ENCODE measurements around the gene C5AR1. TPM values are rescaled to one million over a fixed set of nuclear protein-coding genes. Genes with fewer than 3 reads are reported as not detected.
"Not testable (repeated sequence)": the region's sequence is repeated elsewhere in the genome, so short reads cannot be mapped to it uniquely, and the experiment has no call there.

Gene C5AR1
- total RNA-seq = 5.1 TPM

DNA sequence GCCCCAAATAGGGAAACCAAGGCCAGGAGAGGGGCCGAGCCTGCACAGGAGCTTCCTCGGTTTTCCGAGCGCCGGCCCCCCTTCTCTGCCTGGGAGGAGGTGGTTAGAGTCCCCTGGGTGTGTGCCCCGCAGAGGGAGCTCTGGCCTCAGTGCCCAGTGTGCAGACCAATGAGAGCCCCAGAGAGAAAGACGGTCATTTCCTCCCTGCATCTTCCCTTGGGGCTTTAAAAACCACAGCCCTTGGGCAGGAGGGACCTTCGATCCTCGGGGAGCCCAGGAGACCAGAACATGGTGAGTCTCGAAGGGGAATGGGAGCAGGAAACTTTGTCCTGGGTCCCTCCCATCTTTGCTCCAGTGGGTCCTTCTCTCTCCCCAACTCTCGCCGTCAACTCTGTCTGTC is at the start of gene C5AR1:
C5AR1 (plus strand) TSS at position 254 of the 400 bp plus-strand sequence; CDS start at position 289, 35 bp downstream.
- DNase-seq (ENCODE audit: low spot score) = no peak

GRCh38 chr19:47260476-47260875 is 49.2 kb upstream of the C5AR1 start:
- DNase-seq (ENCODE audit: low spot score) = no peak

DNA sequence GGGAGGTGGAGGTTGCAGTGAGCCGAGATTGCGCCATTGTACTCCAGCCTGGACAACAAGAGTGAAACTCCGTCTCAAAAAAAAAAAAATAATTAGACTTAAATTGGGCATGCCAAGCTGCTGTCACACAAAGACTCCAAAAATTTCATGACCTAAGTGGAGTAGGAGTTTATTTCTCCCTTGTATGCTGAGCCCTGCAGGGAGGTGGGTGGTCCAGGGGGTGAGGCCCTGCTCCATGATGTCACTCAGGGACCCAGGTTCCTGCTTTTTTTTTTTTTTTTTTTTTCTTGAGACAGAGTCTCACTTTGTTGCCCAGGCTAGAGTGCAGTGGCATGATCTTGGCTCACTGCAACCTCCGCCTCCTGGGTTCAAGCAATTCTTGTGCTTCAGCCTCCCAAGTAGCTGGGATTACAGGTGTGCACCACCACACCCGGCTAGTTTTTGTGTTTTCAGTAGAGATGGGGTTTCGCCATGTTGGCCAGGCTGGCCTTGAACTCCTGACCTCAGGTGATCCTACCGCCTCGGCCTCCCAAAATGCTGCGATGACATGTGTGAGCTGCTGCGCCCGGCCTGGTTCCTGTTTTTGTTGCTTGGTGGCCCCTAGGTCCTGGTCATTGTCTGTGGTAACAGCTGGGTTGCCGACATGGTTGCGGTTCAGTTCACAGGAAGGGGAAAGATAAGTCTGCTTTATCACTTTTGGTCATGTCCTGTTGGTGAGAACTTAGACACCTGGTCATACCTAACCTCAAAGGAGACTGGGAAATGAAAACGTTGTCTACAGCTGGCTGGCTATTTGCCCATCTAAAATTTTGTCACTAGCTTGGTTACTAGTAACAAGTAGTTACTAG is 47.5 kb upstream of the C5AR1 start:
- not testable (repeated sequence) for DNase-seq (ENCODE audit: low spot score)

- DNase-seq (ENCODE audit: low spot score) = no peak
Measured at GRCh38 chr19:47264629-47265028, 45.0 kb upstream of the C5AR1 start.

DNA sequence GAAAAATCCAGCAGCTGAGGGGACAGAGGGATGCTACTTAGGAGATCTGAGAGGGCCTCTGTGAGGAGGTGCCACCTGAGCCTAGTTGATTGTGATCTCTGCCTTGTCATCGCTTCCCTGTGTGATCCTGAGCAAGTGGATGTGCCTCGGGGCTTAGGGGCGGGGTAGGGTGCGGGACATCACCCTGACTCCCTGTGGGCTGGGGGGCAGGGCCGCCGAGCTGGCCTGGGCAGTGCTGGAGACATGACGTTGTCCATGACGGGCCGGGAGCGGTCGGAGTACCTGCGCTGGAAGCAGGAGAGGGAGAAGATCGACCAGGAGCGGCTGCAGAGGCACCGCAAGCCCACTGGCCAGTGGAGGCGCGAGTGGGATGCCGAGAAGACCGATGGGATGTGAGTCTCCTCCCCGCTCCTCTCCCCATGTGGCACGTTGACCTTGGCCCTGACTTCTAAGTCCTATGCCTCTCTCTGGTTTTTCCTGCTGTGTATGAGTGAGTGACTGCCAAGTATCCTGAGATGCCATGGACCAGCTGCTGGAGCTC is 43.2 kb upstream of the C5AR1 start:
- no peak for DNase-seq (ENCODE audit: low spot score)

- no peak for DNase-seq (ENCODE audit: low spot score)
Measured at GRCh38 chr19:47267350-47267759, 42.3 kb upstream of the C5AR1 start.

- DNase-seq (ENCODE audit: low spot score) = no peak
Measured at GRCh38 chr19:47268028-47268427, 41.6 kb upstream of the C5AR1 start.

DNA sequence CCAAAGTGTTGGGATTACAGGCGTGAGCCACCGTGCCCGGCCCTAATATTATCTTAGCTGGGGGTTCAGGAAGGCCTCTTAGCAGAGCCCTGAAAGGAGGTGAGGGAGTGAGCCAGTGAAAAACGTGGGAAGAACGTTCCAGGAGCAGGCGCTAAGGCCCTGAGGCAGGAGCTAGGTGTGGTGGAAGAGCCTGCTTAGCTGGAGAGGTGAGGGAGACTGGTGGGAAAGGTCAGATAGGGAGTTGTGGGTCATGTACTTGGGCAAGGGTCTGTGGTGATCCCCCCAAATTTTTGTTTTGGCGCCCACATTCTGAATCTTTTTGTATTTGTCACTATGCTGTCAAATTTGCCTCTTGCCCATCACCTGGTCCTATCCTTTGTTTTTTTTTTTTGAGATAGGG is 40.1 kb upstream of the C5AR1 start:
- DNase-seq (ENCODE audit: low spot score) = no peak

- DNase-seq (ENCODE audit: low spot score) = no peak
Measured at GRCh38 chr19:47270408-47270807, 39.3 kb upstream of the C5AR1 start.

- DNase-seq (ENCODE audit: low spot score) = no peak
Measured at GRCh38 chr19:47271949-47272348, 37.7 kb upstream of the C5AR1 start.

GRCh38 chr19:47272448-47273312 is 37.0 kb upstream of the C5AR1 start:
- peak; percentile 77 for DNase-seq (ENCODE audit: low spot score)

DNA sequence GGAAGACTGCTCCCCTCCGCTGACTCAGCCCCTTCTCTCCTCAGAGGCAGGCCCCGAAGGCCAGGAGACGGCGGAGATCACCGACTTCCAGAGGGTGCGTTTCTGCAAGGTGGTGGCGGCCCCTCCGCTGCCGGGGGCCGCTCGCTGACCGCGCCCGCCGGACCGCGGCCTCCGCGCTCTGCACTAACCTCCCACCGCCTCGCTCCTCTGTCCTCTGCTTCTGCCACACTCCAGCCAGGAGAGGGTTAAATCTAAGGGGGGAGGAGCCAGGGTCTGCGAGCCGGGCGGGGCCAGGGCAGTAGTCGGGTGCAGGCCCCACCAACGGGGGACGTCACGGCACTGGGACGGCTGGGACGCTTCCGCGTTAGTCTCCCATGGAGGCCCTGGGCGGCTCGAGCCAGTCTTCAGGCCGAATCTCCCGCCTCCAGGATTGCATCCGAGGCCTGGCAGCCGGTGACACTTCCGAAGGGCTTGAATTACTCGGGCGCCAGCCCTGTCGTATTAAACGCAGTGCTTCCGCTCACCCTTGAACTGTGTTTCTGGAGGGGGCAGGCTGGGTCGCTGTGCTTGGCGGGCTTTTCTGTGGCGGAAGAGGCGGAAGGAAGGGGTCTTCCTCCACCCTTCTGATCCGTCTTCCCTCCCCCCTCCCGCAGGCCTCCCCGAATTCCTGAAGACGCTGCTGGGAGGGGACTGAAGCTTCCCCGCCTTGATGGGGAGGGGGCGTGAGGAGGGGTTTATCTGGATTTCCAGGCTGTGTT is 36.2 kb upstream of the C5AR1 start:
- peak; percentile 95 for DNase-seq (ENCODE audit: low spot score)

- peak; percentile 99 for DNase-seq (ENCODE audit: low spot score)
Measured at GRCh38 chr19:47274071-47274890, 35.4 kb upstream of the C5AR1 start, which contains the start of gene INAFM1. INAFM1 (plus strand) TSS chr19:47274885; CDS start chr19:47274920, 35 bp downstream.

DNA sequence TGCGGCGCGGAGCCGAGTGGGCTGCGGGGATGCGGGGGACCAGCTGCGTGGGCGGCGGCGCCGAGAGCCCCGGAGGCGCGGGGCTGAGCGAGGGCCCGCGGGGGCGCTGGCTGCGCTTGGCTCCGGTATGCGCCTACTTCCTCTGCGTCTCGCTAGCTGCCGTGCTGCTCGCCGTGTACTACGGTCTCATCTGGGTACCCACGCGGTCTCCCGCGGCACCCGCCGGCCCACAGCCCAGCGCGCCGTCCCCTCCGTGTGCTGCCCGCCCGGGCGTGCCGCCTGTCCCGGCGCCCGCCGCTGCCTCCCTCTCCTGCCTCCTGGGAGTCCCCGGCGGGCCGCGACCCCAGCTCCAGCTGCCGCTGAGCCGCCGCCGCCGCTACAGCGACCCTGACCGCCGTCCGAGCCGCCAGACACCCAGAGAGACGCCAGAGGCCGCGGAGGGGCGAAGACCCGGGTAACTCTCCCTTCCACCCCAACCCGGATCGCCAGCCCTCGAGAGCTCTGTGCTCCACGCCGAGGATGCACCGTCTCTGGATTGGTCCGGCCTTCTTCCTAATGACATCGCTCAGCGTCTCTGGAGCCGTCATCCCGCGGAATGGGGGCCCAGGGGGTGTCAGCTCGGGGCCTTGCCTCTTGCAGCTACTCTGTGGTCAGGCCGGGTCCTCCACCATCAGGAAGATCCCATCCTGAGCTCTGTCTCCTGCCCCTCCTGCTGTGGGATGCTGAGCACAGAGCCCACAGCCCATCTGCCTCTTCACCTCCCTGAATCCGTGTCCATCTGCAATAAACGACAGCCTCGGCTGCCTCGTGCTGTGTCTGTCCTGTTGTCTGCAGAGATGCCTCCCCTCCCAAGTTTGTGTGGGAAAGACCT is 34.5 kb upstream of the C5AR1 start:
- DNase-seq (ENCODE audit: low spot score) = no peak

DNA sequence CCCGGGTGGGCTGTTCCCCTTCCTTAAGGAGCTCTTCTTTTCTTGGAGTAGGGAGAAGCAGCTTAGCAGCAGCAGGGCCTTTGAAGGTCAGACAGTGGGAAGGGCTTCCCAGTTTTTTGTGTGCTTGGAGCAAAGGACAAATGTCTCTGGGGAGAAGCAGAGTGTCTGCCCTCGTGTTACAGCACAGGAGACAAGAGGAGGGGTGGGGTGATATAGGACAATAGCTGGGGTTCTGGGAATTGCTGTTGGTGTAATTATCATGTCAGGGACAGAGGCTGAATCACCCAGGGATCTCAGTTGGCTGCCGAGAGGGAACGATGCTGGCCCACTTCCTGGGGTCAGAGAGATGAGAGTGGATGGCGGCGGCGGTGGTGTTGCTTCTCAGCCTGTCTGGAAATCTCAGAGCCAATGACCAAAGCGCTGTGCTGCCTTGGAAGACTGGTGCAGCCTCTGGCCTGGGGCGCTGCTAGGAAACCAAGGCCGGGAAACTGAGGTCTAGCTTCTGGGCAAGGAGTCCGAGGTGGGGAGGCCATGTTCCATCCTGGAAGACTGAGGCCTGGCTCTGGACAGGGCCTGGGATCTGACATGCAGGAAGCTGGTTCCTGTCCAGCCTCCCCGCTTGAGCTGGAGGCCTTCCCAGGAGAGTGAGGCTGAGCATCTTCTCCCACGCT is 33.7 kb upstream of the C5AR1 start:
- DNase-seq (ENCODE audit: low spot score) = no peak

DNA sequence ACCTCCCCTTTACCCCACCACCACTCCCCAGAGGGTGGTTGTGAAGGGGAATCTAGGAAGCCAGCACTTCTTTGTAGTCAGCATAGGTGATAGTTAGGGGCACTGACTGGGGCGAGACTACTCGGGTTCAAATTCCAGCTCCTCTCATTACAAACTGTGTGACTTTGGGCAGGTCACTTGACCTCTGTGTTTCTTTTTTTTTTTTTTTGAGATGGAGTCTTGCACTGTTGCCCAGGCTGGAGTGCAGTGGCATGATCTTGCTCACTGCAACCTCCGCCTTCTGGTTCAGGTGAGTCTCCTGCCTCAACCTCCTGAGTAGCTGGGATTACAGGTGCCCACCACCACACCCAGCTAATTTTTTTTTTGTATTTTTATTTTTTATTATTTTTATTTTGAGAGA is 33.1 kb upstream of the C5AR1 start:
- DNase-seq (ENCODE audit: low spot score) = not testable (repeated sequence)

DNA sequence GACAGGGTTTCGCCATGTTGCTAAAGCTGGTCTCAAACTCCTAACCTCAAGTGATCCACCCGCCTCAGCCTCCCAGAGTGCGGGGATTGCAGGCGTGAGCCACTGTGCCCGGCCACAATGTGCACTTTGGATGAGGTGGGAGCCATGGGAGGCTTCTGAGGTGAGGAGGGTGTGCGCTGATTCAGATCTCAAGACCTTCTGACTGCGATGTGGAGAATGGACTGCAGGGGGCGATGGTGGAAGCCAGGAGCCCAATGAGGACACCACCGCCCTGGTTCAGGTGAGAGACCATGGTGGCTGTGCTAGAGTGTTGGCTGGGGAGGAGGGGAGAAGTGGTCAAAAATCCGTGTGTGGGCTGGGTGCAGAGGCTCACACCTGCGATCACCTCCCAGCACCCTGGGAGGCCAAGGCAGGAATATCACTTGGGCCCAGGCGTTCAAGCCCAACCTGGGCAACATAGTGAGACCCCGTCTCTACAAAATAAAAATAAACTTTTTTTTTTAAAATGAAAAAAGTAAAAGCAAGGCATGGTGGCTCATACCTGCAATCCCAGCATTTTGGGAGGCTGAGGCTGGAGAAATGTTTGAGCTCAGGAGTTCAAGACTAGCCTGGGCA is 29.4 kb upstream of the C5AR1 start:
- no peak for DNase-seq (ENCODE audit: low spot score)

- DNase-seq (ENCODE audit: low spot score) = no peak
Measured at GRCh38 chr19:47283405-47284059, 26.1 kb upstream of the C5AR1 start.

All from ureter (tissue), 1 donor.